Activated naive CD8-positive, alpha-beta T cell treated with anti-CD3 and anti-CD28 coated beads, Interleukin-2, amount 50 U/mL, for 24 hours (primary cell): Measurements from ENCODE around the gene RHO.

Source experiments
- ATAC-seq: fragments of 150-1000 bp; cut with Tn5 transposase; one replicate; pipeline ENCODE4 v1.10.0; 2021
- DNase-seq: peaks from one replicate; pipeline ENCODE4 v3.0.0; 2021
- H3K27ac Mint-ChIP-seq: one replicate; pipeline ENCODE4 v1.8.0; 2021; ENCODE audit warnings: mild to moderate bottlenecking, mixed read lengths
- H3K27me3 Mint-ChIP-seq: one replicate; pipeline ENCODE4 v1.8.0; 2021; ENCODE audit warnings: mixed read lengths
- H3K36me3 Mint-ChIP-seq: one replicate; pipeline ENCODE4 v1.8.0; 2021; ENCODE audit warnings: low read depth, mixed read lengths
- H3K4me1 Mint-ChIP-seq: one replicate; pipeline ENCODE4 v1.8.0; 2021; ENCODE audit warnings: mixed read lengths
- H3K4me3 Mint-ChIP-seq: one replicate; pipeline ENCODE4 v1.8.0; 2021; ENCODE audit warnings: mild to moderate bottlenecking, moderate library complexity, mixed read lengths
- H3K9me3 Mint-ChIP-seq: one replicate; pipeline ENCODE4 v1.8.0; 2021; ENCODE audit warnings: mixed read lengths

The RHO gene

DNA sequence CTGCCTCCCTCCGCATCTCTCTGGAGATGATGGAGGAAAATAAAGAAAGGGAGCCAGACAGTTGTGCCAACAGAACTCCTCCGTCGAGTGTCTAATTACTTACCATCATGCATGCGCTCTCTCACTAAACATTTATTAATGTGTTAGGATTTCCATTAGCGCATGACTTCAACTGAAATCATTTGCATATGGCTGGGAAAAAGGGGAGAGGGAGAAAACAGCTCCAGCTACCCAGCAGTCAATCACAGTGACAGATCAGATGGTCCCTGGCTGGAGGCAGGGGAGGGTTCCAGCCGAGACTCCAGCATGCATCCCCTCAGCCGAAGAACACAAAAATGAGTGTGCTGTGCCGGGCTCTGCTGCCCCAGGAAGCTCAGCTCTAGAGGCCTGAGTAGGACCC is 6.8 kb upstream of the RHO start:
- H3K27ac Mint-ChIP-seq, result no peak overlapping the region
- no peak overlapping the region for H3K4me3 Mint-ChIP-seq
- no peaks in the 10 kb centered on the region for H3K36me3 Mint-ChIP-seq
- ATAC-seq, result no peak
- H3K4me1 Mint-ChIP-seq, result peaks cover 10% of the 10 kb centered on the region
- no peaks in the 10 kb centered on the region for H3K9me3 Mint-ChIP-seq
- no peaks in the 10 kb centered on the region for H3K27me3 Mint-ChIP-seq
- DNase-seq, result no peak

DNA sequence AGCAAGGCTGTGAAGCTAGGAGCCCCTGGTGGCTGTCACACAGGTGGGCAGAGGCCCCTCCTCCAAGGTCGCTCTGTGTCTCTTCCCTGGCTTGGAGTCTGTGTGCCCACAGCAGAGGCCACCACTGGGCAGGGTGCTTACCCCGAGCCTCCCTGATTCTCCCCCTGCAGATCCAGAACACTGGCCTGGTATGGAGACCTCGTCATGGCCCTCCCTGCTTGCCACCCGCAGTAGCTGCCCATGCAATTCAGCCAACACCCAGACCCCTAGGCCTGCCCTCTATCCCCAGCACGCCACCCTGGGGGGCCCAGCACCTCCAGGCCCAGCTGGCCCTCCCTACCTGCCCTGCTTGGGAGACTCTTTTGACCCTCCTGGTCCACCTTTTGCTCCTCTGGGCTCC is 5.5 kb upstream of the RHO start:
- no peak for ATAC-seq
- Mint-ChIP-seq H3K36me3 (no peaks in the 10 kb centered on the region), H3K9me3 (no peaks in the 10 kb centered on the region), H3K27ac (no peak overlapping the region), H3K4me1 (peaks cover 11% of the 10 kb centered on the region), H3K27me3 (no peaks in the 10 kb centered on the region), H3K4me3 (no peak overlapping the region)
- DNase-seq, result no peak

DNA sequence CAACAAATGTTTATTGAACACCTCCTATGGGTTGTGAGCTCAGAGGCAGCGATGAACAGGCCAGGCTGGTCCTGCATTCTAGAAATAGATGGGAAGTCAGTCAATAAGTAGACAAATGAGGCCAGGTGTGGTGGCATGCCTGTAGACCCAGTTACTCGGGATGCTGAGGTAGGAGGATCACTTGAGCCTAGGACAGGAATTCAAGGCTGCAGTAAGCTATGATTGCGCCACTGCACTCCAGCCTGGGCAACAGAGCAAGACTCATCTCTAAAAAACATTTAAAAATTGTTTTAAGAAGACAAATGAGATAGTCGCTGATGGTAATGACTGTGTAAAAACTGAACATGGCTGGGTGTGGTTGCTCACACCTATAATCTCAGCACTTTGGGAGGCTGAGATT is 4.4 kb upstream of the RHO start:
- Mint-ChIP-seq H3K36me3 (no peaks in the 10 kb centered on the region), H3K4me1 (peaks cover 11% of the 10 kb centered on the region), H3K9me3 (no peaks in the 10 kb centered on the region), H3K4me3 (no peak overlapping the region), H3K27ac (no peak overlapping the region), H3K27me3 (no peaks in the 10 kb centered on the region)
- ATAC-seq (no peak), DNase-seq (no peak)

DNA sequence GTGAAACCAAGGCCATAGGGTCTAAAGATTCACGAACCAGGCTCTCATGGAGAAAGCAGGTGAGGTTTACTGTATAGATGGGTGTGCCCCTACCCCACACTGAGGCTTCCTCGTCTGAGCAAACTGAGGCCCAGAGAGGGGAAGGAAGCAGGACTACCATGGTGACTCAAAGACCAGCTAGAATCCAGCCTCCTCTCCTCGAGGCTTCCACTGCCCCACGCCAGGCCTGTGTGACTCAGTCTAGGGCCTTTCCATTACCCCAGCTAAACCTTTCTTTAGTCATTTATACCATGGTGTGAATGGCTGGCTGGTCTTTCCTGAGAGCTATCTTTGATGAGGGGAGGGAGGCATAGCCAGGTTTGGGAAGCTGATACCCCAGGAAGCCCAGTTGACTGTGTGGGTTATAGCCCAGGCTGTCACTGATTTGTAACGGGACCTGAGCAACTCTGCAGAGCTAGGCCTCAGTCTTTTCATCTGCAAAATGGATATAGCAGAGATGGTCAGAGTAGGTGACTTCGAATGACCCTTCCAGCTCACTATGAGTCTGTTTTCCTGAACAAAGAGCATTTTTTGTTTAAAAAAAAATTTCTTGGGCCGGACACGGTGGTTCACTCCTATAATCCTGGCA is 3.0 kb upstream of the RHO start:
- no peaks in the 10 kb centered on the region for H3K27me3 Mint-ChIP-seq
- no peaks in the 10 kb centered on the region for H3K9me3 Mint-ChIP-seq
- peak; percentile 16 for DNase-seq
- no peak overlapping the region for H3K4me3 Mint-ChIP-seq
- ATAC-seq, result peak; percentile 80
- H3K27ac Mint-ChIP-seq, result no peak overlapping the region
- H3K36me3 Mint-ChIP-seq, result no peaks in the 10 kb centered on the region
- H3K4me1 Mint-ChIP-seq, result peaks cover 11% of the 10 kb centered on the region

DNA sequence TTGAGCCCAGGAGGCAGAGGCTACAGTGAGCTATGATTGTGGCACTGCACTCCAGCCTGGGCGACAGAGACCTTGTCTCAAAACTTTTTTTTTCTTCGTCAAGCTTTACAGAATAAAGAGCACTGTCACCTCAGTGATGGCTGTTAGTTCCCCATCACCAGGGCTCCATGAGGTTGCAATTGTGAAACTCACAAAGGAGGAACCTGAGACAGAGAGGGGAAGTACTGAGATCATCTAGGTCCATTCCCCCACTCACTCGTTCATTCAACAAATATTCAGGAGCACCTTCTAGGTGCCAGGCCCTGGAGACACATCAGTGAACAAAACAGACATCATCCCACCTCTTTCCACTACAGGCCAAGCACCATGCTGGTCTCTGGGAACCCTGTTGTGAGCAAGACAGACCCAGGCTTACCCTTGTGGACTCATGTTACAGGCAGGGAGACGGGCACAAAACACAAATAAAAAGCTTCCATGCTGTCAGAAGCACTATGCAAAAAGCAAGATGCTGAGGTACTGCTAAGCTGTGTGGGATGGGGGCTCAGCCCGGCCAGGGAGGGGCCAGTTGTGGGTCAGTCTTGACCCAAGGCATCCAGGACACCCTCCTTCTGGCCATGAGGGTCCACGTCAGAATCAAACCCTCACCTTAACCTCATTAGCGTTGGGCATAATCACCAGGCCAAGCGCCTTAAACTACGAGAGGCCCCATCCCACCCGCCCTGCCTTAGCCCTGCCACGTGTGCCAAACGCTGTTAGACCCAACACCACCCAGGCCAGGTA is 2.1 kb upstream of the RHO start:
- Mint-ChIP-seq H3K27me3 (no peaks in the 10 kb centered on the region), H3K27ac (no peak overlapping the region), H3K9me3 (no peaks in the 10 kb centered on the region), H3K36me3 (no peaks in the 10 kb centered on the region), H3K4me1 (peaks cover 11% of the 10 kb centered on the region), H3K4me3 (no peak overlapping the region)
- ATAC-seq, result peak; percentile 26
- DNase-seq, result peak; percentile 6

DNA sequence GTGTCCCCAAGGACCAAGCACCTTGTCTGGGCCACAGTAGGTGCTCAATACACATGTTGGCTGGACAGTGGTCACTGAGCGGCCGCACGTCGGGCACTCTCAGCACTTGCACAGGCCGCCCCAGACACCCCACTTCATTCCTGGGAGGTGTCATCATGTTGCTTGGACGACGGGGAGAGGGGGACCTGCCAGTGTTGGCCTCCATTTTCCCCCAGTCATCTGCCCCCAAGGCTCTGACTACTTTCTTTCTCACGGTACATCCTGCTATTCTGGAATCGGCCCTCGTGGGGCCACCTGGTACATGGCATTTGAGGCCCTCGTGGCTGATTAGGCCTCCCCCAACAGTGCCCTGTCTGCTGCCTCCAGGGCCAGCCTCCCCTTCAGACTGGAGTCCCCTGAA is 1.2 kb upstream of the RHO start:
- no peak for DNase-seq
- Mint-ChIP-seq H3K27me3 (no peaks in the 10 kb centered on the region), H3K4me3 (no peak overlapping the region), H3K9me3 (no peaks in the 10 kb centered on the region), H3K27ac (no peak overlapping the region), H3K36me3 (no peaks in the 10 kb centered on the region), H3K4me1 (peaks cover 11% of the 10 kb centered on the region)
- ATAC-seq, result no peak

DNA sequence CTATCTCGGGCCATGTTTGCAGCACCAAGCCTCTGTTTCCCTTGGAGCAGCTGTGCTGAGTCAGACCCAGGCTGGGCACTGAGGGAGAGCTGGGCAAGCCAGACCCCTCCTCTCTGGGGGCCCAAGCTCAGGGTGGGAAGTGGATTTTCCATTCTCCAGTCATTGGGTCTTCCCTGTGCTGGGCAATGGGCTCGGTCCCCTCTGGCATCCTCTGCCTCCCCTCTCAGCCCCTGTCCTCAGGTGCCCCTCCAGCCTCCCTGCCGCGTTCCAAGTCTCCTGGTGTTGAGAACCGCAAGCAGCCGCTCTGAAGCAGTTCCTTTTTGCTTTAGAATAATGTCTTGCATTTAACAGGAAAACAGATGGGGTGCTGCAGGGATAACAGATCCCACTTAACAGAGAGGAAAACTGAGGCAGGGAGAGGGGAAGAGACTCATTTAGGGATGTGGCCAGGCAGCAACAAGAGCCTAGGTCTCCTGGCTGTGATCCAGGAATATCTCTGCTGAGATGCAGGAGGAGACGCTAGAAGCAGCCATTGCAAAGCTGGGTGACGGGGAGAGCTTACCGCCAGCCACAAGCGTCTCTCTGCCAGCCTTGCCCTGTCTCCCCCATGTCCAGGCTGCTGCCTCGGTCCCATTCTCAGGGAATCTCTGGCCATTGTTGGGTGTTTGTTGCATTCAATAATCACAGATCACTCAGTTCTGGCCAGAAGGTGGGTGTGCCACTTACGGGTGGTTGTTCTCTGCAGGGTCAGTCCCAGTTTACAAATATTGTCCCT is 1.2 kb downstream of the RHO start:
- Mint-ChIP-seq H3K9me3 (no peaks in the 10 kb centered on the region), H3K27ac (no peak overlapping the region), H3K4me1 (peaks cover 11% of the 10 kb centered on the region), H3K4me3 (no peak overlapping the region), H3K27me3 (no peaks in the 10 kb centered on the region), H3K36me3 (no peaks in the 10 kb centered on the region)
- ATAC-seq (no peak), DNase-seq (no peak)

DNA sequence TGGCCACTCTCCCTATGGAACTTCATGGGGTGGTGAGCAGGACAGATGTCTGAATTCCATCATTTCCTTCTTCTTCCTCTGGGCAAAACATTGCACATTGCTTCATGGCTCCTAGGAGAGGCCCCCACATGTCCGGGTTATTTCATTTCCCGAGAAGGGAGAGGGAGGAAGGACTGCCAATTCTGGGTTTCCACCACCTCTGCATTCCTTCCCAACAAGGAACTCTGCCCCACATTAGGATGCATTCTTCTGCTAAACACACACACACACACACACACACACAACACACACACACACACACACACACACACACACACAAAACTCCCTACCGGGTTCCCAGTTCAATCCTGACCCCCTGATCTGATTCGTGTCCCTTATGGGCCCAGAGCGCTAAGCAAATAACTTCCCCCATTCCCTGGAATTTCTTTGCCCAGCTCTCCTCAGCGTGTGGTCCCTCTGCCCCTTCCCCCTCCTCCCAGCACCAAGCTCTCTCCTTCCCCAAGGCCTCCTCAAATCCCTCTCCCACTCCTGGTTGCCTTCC is 1.9 kb downstream of the RHO start:
- no peak overlapping the region for H3K27ac Mint-ChIP-seq
- no peak for DNase-seq

DNA sequence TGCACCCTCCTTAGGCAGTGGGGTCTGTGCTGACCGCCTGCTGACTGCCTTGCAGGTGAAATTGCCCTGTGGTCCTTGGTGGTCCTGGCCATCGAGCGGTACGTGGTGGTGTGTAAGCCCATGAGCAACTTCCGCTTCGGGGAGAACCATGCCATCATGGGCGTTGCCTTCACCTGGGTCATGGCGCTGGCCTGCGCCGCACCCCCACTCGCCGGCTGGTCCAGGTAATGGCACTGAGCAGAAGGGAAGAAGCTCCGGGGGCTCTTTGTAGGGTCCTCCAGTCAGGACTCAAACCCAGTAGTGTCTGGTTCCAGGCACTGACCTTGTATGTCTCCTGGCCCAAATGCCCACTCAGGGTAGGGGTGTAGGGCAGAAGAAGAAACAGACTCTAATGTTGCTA is 2.4 kb downstream of the RHO start:
- no peaks in the 10 kb centered on the region for H3K27me3 Mint-ChIP-seq

More for the DNA sequence above, 1.9 kb downstream of the RHO start:
- no peaks in the 10 kb centered on the region for H3K27me3 Mint-ChIP-seq
- H3K4me3 Mint-ChIP-seq, result no peak overlapping the region
- no peaks in the 10 kb centered on the region for H3K36me3 Mint-ChIP-seq
- ATAC-seq, result no peak
- peaks cover 8% of the 10 kb centered on the region for H3K4me1 Mint-ChIP-seq
- no peaks in the 10 kb centered on the region for H3K9me3 Mint-ChIP-seq

DNA sequence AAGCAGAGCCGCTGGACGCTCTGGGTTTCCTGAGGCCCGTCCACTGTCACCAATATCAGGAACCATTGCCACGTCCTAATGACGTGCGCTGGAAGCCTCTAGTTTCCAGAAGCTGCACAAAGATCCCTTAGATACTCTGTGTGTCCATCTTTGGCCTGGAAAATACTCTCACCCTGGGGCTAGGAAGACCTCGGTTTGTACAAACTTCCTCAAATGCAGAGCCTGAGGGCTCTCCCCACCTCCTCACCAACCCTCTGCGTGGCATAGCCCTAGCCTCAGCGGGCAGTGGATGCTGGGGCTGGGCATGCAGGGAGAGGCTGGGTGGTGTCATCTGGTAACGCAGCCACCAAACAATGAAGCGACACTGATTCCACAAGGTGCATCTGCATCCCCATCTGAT is 3.3 kb downstream of the RHO start:
- DNase-seq (no peak), ATAC-seq (no peak)
- Mint-ChIP-seq H3K4me3 (no peak overlapping the region), H3K9me3 (no peaks in the 10 kb centered on the region), H3K27ac (no peak overlapping the region), H3K36me3 (no peaks in the 10 kb centered on the region), H3K27me3 (no peaks in the 10 kb centered on the region), H3K4me1 (peaks cover 2% of the 10 kb centered on the region)

More for the DNA sequence above, 2.4 kb downstream of the RHO start:
- Mint-ChIP-seq H3K4me3 (no peak overlapping the region), H3K36me3 (no peaks in the 10 kb centered on the region), H3K9me3 (no peaks in the 10 kb centered on the region), H3K27ac (no peak overlapping the region), H3K4me1 (peaks cover 5% of the 10 kb centered on the region)
- no peak for DNase-seq
- no peak for ATAC-seq

DNA sequence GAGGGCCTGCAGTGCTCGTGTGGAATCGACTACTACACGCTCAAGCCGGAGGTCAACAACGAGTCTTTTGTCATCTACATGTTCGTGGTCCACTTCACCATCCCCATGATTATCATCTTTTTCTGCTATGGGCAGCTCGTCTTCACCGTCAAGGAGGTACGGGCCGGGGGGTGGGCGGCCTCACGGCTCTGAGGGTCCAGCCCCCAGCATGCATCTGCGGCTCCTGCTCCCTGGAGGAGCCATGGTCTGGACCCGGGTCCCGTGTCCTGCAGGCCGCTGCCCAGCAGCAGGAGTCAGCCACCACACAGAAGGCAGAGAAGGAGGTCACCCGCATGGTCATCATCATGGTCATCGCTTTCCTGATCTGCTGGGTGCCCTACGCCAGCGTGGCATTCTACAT is 3.8 kb downstream of the RHO start:
- no peak for DNase-seq

DNA sequence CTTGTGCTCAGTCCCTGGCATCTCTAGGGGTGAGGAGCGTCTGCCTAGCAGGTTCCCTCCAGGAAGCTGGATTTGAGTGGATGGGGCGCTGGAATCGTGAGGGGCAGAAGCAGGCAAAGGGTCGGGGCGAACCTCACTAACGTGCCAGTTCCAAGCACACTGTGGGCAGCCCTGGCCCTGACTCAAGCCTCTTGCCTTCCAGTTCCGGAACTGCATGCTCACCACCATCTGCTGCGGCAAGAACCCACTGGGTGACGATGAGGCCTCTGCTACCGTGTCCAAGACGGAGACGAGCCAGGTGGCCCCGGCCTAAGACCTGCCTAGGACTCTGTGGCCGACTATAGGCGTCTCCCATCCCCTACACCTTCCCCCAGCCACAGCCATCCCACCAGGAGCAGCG is 5.0 kb downstream of the RHO start:
- no peaks in the 10 kb centered on the region for H3K9me3 Mint-ChIP-seq
- no peaks in the 10 kb centered on the region for H3K27me3 Mint-ChIP-seq
- H3K36me3 Mint-ChIP-seq, result no peaks in the 10 kb centered on the region
- no peak overlapping the region for H3K4me3 Mint-ChIP-seq
- no peaks in the 10 kb centered on the region for H3K4me1 Mint-ChIP-seq
- no peak overlapping the region for H3K27ac Mint-ChIP-seq
- DNase-seq (no peak), ATAC-seq (no peak)

More for the DNA sequence above, 3.8 kb downstream of the RHO start:
- Mint-ChIP-seq H3K36me3 (no peaks in the 10 kb centered on the region), H3K4me1 (no peaks in the 10 kb centered on the region), H3K9me3 (no peaks in the 10 kb centered on the region), H3K4me3 (no peak overlapping the region), H3K27me3 (no peaks in the 10 kb centered on the region), H3K27ac (no peak overlapping the region)
- no peak for ATAC-seq

DNA sequence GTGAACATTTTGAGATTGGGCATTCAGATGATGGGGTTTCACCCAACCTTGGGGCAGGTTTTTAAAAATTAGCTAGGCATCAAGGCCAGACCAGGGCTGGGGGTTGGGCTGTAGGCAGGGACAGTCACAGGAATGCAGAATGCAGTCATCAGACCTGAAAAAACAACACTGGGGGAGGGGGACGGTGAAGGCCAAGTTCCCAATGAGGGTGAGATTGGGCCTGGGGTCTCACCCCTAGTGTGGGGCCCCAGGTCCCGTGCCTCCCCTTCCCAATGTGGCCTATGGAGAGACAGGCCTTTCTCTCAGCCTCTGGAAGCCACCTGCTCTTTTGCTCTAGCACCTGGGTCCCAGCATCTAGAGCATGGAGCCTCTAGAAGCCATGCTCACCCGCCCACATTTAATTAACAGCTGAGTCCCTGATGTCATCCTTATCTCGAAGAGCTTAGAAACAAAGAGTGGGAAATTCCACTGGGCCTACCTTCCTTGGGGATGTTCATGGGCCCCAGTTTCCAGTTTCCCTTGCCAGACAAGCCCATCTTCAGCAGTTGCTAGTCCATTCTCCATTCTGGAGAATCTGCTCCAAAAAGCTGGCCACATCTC is 6.1 kb downstream of the RHO start:
- DNase-seq, result no peak
- no peak overlapping the region for H3K4me3 Mint-ChIP-seq

DNA sequence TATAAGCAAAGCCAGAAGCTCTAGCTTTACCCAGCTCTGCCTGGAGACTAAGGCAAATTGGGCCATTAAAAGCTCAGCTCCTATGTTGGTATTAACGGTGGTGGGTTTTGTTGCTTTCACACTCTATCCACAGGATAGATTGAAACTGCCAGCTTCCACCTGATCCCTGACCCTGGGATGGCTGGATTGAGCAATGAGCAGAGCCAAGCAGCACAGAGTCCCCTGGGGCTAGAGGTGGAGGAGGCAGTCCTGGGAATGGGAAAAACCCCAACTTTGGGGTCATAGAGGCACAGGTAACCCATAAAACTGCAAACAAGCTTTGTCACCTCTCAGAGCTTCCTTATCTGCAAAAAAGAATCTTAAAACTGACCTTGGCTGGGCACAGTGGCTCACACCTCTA is 6.6 kb downstream of the RHO start:
- Mint-ChIP-seq H3K36me3 (no peaks in the 10 kb centered on the region), H3K9me3 (no peaks in the 10 kb centered on the region), H3K27me3 (no peaks in the 10 kb centered on the region)

More for the DNA sequence above, 6.1 kb downstream of the RHO start:
- Mint-ChIP-seq H3K27ac (no peak overlapping the region), H3K4me1 (no peaks in the 10 kb centered on the region), H3K9me3 (no peaks in the 10 kb centered on the region), H3K27me3 (no peaks in the 10 kb centered on the region), H3K36me3 (no peaks in the 10 kb centered on the region)
- no peak for ATAC-seq

More for the DNA sequence above, 6.6 kb downstream of the RHO start:
- DNase-seq (no peak), ATAC-seq (no peak)
- Mint-ChIP-seq H3K27ac (no peak overlapping the region), H3K4me3 (no peak overlapping the region), H3K4me1 (no peaks in the 10 kb centered on the region)
